Measurements from ENCODE around the gene PTPRU. TPM values are rescaled to one million over a fixed set of nuclear protein-coding genes. Genes with fewer than 3 reads are reported as not detected.

The PTPRU gene
- total and polyA plus RNA-seq, 2 of the 8 experiments (the other 6 are each of a cell fraction or from before 2014, with no cell fraction given), result 33.8 to 41.8 TPM

DNA sequence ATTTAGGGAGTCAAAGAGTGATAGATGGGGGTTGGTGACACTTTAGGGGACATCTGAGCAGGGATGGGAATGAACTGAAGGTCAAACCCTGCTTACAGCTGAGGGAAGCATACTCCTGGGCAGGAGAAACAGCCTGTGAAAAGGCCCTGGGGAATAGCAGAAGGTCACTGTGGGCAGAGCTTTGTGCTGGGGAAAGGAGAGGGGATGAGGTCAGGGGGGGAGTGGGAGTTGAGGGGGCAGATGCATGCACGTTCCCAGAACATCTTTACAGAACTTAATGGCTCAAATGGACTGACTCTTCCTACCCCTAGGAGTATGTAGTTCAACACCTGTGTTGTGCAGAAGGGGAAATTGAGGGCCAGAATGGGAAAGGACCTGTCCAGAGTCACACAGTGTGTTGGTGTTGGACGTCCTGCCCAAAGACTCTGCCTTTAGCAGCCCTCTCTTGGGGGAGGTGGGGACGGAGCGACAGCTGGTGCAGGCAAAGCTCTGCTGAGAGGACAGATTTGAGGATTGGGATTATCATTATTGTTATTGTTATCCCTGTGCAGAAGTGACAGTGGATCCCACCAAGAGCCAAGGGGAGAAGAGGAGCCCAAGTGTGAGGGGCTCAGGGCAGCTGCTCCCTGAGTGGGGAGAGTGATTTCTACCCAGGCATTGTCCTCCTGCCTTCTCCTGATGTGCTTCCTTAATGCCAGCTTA, 116.5 kb downstream of the PTPRU start:
- H2AFZ ChIP-seq (ENCODE audit: low read length), result no peak overlapping the region
- H3K79me1 ChIP-seq (ENCODE audit: low read depth, low read length), result no peaks in the 10 kb centered on the region
- H3K18ac ChIP-seq (ENCODE audit: extremely low read depth, low read length), result no peak overlapping the region
- no peak overlapping the region for H3K4me3 ChIP-seq (ENCODE audit: extremely low read depth in 1 of 4, insufficient read depth in 2 of 4, low read depth in 3 of 4, low read length in 4 of 4)
- no peak for DNase-seq (ENCODE audit: low read depth in 1 of 2, low spot score in 2 of 2)
- H4K20me1 ChIP-seq (replicated peaks in 1 of 2; ENCODE audit: control insufficient read depth in 1 of 2, insufficient read depth in 2 of 2, low read length in 2 of 2), result no peaks in the 10 kb centered on the region
- peak overlapping the region in 1 of 4 experiments; percentile 8; a peak in 2 of 7 replicates for H3K9ac ChIP-seq (replicated peaks in 1 of 4; ENCODE audit: extremely low read depth in 1 of 4, low read depth in 3 of 4, low read length in 3 of 4)
- no peak overlapping the region for H3K23ac ChIP-seq (ENCODE audit: insufficient read length)
- H3K27me3 ChIP-seq (replicated peaks in 1 of 4; ENCODE audit: control insufficient read depth in 3 of 4, extremely low read depth in 1 of 4, insufficient read depth in 3 of 4, low read length in 3 of 4), result no peaks in the 10 kb centered on the region
- no peak overlapping the region for H2BK120ac ChIP-seq (replicated peaks; ENCODE audit: low read depth, low read length)
- ChIA-PET CTCF (ENCODE audit: partially characterized antibody) (interaction anchor here (0.6 to 5.1 kb wide), 6 partner anchors 10 to 435 kb away, joined by 4 to 63 read pairs (median 6); no protein-coding TSS in a partner anchor), POLR2A (ENCODE audit: partially characterized antibody) (interaction anchor here (0.6 kb wide), 2 partner anchors 17 to 78 kb away, joined by 3 read pairs; no protein-coding TSS in a partner anchor)
- WGBS, 2 experiments (ENCODE audit: extremely low coverage in 1 of 2, insufficient coverage in 1 of 2, insufficient read length in 1 of 2, insufficient replicate concordance in 2 of 2, low coverage in 1 of 2, low lambda C conversion rate in 2 of 2, missing lambda C conversion rate in 1 of 2), result 85% methylated on average over 4 of the region's 4 CpGs; no CpG with 5 or more reads in 1 of the 2 experiments
- no peak overlapping the region for H3K27ac ChIP-seq (ENCODE audit: low read depth, low read length)
- no peak overlapping the region for H4K5ac ChIP-seq (ENCODE audit: insufficient read length, low read depth, low read length)
- H3K14ac ChIP-seq (ENCODE audit: insufficient read length), result no peak overlapping the region
- H3K36me3 ChIP-seq (ENCODE audit: control insufficient read depth in 2 of 4, insufficient read depth in 4 of 4, low read length in 3 of 4), result no peaks in the 10 kb centered on the region
- no peak overlapping the region for H3K4ac ChIP-seq (replicated peaks; ENCODE audit: insufficient read length, low read depth, low read length)
- H3K56ac ChIP-seq (replicated peaks; ENCODE audit: insufficient read length, low read depth, low read length), result no peak overlapping the region
- no peak overlapping the region for H4K8ac ChIP-seq (ENCODE audit: extremely low read depth, insufficient read depth, low read length)
- H3K23me2 ChIP-seq (ENCODE audit: low read depth, low read length), result no peaks in the 10 kb centered on the region
- no peak overlapping the region for H4K91ac ChIP-seq (replicated peaks; ENCODE audit: insufficient read length, low read length)
- H2BK12ac ChIP-seq (ENCODE audit: low read depth, low read length), result no peak overlapping the region
- H2AK5ac ChIP-seq (ENCODE audit: low read depth, low read length), result no peak overlapping the region
- no peak for FAIRE-seq
- H3K4me1 ChIP-seq (replicated peaks in 1 of 4; ENCODE audit: control insufficient read depth in 3 of 4, insufficient read depth in 4 of 4, low read length in 3 of 4), result no peaks in the 10 kb centered on the region; a peak in 1 of 7 replicates
- H2BK15ac ChIP-seq (ENCODE audit: low read length), result no peak overlapping the region
- H3K9me3 ChIP-seq (ENCODE audit: insufficient read depth in 2 of 2, low read depth in 1 of 2, low read length in 1 of 2), result no peaks in the 10 kb centered on the region
- no peaks in the 10 kb centered on the region for H3K79me2 ChIP-seq (ENCODE audit: control insufficient read depth in 1 of 2, insufficient read depth in 2 of 2, low read length in 2 of 2)
- no peak overlapping the region for H2BK5ac ChIP-seq (ENCODE audit: low read depth, low read length)
- no peak overlapping the region for H3K4me2 ChIP-seq (ENCODE audit: insufficient read depth in 1 of 2, low read depth in 2 of 2, low read length in 2 of 2)
- H2BK20ac ChIP-seq (ENCODE audit: low read length), result no peak overlapping the region
- TF ChIP-seq HDAC6 (IDR thresholded peaks at IDR 0.05; ENCODE audit: low read depth, low read length) (no peak), KDM1A (IDR thresholded peaks at IDR 0.05; ENCODE audit: borderline replicate concordance, low read length) (no peak)

All from H1 (cell line).